NCI-H510A (cell line): ENCODE measurements around the gene MRS2.
A peak's percentile ranks its signal among the peaks of the same experiment; 100 is the strongest.
"Not testable (repeated sequence)": the region's sequence is repeated elsewhere in the genome, so short reads cannot be mapped to it uniquely, and the experiment has no call there.

Experiments used
- DNase-seq: peaks from one replicate; lab custom pipeline; 2025; lab: John Stamatoyannopoulos, UW

Gene MRS2, protein sequence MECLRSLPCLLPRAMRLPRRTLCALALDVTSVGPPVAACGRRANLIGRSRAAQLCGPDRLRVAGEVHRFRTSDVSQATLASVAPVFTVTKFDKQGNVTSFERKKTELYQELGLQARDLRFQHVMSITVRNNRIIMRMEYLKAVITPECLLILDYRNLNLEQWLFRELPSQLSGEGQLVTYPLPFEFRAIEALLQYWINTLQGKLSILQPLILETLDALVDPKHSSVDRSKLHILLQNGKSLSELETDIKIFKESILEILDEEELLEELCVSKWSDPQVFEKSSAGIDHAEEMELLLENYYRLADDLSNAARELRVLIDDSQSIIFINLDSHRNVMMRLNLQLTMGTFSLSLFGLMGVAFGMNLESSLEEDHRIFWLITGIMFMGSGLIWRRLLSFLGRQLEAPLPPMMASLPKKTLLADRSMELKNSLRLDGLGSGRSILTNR

DNA sequence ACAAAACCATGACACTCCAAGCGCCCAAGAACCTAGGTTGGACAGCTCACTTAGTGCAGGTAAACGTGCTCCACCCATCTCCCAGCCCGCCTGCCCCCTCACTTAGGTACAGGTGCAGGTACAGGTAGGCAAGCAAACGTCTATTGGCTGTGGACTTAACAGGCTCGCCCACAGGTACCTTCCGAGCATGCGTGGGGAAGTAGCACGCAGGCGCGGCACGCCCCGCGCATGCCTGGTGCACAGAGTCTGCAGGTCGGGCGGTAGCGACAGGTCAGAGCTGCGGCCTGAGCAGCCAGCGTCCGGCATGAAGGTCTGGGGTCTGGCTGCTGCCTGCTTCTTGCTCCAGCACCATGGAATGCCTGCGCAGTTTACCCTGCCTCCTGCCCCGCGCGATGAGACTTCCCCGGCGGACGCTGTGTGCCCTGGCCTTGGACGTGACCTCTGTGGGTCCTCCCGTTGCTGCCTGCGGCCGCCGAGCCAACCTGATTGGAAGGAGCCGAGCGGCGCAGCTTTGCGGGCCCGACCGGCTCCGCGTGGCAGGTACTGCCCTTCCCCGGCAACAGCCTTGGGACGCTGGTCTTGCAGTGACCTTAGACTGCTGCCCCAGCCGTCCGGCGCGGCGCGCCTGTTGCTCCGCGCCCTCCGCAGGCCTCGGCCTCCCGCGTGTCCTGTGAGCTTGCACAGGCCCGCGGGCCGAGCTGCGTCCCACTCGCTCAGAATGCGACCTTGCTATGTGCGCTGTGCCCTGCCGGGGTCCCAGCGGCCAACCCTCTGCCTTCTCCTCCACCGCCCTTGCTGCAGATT, at the start of gene MRS2:
Gene MRS2 (plus strand): TSS at position 240 of the 804 bp plus-strand sequence. CDS start 111 bp downstream, at position 351.
- DNase-seq, result peak; percentile 89

DNA sequence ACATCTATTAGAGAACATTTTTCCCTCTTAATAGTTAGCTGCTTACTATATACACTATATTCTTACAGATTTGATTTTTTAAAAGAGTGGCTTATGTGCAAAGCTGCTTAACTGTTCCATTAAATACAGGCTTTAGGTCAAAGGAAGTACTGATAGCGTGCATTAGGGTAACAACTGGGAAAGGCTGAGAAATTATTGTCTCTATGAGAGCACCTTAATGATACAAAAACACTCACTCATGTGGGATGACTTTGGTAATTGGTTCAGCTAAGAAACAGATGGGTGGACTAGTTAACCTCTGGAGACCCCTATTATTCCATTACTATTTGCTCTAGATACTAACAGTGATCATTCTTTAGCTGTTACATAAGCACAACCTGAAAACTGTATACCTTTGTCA, 48.9 kb upstream of the MRS2 start:
- no peak for DNase-seq

DNA sequence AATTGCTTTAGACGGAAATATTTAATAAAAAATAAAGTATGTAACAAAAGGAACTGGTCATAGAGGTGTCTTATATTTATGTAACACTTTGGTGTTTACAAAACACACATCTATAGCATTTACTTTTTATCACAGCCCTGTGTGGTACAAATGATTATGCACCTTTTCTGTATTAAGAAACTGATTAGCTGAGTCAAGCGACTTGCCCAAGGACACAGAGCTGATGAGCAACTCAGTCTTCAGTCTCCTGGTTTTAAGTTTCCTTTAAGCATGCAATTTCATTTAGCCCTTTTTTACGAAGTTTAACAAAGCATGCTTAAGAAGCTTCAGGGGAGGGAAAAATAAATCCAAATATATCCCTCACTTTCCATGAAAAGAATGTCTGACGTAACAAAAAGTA, 47.3 kb upstream of the MRS2 start:
- DNase-seq, result no peak

DNA sequence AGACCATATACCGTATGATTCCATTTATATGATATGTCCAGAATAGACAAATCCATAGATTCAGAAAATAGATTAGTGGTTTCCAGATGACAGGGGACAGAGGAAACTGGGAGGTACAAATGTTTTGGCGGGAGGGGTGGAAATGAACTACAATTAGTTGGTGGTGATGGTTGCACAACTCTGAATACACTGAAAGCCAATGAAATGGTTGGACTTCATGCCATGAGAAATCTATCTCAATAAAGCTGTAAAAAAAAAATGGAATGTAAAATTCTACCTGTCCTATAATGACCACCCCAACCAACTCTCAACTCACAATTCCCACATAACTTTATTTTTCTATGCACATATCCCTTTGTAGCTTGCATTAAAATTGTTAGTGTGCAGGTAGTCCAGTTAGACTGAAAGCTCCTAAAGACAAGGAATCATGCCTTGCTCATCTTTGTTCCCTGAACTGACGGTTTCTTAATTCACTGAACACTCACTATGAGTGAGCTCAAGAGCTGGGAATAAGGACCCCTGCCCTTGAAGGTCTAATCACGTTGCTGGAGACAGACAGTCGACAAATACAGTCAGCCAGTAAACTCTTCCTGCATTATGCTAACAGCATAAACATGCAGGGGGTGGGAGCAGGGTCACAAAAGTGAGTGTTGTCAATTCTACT, 46.3 kb upstream of the MRS2 start:
- DNase-seq, result no peak

DNA sequence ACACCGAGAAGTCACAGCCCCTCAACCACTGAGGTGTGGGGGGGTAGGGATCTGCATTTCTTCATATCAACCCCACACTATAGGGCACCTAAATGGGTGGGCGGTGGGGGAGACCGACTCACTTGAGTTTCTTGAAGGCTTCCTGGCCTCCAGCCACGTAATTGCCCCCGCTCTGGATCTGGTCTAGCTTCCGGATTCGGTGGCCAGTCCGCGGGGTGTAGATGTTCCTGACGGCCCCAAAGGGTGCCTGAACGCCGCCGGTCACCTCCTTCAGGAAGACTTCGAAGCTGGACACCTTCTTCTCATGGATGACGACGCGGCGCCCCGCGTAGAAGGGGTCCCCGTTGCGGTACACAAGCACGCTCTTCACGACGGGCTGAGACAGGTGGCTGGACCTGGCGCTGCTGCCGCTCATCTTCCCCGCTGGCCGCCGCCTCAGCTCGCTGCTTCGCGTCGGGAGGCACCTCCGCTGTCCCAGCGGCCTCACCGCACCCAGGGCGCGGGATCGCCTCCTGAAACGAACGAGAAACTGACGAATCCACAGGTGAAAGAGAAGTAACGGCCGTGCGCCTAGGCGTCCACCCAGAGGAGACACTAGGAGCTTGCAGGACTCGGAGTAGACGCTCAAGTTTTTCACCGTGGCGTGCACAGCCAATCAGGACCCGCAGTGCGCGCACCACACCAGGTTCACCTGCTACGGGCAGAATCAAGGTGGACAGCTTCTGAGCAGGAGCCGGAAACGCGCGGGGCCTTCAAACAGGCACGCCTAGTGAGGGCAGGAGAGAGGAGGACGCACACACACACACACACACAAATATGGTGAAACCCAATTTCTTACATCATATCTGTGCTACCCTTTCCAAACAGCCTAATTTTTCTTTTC, 45.2 kb upstream of the MRS2 start, which contains the start of gene DCDC2:
Gene DCDC2 (minus strand): TSS at position 724 of the 883 bp plus-strand sequence. CDS start 309 bp downstream, at position 415.
- DNase-seq, result peak; percentile 87

DNA sequence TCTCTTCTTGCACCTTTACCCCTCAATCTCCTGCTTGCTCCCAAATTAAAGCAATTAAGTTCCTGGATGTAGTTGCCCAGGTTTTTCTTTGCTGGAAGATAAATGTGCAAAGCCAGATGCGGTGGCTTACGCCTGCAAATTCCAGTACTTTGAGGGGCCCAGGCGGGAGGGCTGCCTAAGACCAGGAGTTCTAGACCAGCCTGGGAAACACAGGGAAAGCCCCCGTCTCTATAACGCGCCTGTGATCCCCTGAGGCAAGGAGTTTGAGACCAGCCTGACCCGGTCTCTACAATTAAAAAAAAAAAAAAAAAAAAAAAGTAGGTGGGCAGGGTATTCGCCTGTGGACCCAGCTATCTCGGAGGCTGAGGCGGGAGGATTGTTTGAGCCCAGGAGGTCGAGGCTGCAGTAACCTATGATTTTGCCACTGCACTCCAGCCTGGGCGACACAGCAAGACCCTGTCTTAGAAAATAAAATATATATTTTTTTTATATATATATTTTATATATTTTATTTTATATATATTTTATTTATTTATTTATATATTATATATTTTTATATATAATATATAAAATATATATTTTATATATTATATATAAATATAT, 44.4 kb upstream of the MRS2 start:
- DNase-seq, result no peak

DNA sequence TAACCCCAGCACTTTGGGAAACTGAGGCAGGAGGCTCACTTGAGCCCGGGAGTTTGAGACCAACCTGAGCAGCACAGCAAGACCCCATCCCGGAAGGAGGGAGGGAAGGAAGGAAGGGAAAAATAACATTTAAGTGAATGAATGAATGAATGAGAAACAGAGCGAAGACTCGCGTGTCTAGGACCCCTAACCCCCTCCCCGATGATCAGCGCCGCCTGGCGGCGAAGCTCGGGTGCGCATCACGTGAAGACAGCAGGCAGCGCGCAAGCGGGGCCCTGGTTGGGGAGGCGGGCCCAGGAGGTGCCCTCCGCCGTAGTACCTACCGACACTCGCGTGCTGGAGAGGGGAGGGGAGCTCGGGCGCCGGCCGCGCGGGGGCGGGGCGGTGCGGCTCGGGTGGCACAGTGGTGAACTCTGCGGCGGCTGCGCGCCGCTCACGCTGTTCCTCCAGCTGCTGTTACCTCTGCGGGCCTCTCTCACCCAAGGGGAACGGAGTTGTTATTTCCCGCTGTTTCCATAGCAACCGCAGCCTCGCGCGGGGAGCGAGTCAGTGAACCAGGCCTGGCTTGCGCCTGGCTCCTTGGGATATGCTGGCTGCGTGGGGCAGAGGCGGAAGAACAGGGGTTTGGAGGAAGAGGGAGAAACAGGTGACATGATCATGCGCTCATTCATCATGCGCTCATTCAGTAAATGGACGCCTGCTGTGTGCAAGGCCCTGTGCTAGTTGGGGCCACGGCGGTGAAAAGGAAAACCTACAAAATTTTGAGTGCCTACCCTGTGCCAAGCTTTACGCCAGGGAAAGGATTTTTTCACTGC, 42.9 kb upstream of the MRS2 start:
- peak; percentile 87 for DNase-seq

DNA sequence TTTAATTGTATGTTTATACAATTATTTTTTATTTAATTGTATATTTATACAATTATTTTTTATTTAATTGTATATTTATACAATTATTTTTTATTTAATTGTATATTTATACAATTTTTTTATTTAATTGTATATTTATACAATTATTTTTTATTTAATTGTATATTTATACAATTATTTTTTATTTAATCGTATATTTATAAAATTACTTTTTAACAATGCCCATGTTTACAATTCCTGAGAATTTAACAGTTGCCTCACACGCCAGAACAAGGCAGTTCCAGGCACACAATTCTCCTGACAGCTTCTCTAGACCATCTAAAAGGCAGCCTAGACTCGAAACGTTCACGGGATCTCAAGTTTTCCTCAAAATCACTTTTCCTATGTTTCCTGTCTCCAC, 40.4 kb upstream of the MRS2 start:
- not testable (repeated sequence) for DNase-seq

DNA sequence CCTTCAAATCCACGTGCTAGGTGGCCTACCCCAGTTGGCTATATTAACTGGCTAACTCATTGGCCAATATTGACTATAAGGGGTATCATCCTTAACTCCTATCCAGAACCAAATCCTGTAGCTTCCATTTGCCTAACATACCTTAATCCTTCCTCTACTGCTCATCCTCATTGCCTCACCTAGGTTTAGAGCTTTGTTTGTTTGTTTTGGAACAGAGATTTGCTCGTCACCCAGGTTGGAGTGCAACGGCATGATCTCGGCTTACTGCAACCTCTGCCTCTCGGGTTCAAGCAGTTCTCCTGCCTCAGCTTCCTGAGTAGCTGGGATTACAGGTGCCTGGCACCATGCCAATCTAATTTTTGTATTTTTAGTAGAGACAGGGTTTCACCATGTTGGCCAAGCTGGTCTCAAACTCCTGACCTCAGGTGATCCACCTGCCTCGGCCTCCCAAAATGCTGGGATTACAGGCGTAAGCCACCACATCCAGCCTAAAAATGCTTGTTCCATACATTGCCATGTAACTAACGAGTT, 37.6 kb upstream of the MRS2 start:
- not testable (repeated sequence) for DNase-seq

DNA sequence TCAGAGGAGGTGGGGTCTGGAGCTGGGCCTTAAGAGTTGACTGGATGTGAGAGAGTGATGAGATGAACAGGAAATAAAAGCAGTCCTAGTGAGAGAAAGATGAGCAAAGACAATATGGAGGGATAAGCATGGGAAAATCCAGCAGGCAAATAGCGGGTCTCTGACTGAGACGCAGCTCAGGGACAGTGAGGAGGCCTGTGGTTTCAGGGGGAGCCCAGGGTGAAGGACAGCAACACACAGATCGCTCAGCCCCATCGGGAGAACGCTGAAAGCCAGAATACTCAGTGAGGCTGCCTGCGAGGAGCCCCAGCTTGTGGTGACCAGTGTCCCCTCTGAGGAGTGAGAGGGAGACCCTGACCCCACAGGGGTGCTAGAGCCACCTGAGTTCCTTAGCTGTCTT, 28.1 kb upstream of the MRS2 start:
- no peak for DNase-seq

DNA sequence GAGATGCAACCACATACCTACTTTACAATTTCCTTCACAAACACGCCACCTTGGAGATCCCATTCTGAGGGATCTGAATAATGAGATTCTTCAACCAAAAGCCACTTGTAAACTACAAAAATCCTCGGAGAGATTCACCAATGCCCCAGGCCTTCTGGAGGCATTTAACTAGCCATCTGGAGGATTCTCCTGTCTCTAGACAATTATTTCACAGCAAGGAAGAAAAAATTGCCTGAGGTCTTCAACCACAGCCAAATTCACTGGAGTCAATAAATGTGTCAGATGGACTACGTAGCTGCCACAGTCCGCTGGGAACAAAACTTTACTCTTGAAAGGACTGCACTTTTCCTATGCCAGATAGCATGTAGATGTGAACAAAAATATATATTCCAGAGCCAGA, 25.9 kb upstream of the MRS2 start:
- DNase-seq, result no peak

DNA sequence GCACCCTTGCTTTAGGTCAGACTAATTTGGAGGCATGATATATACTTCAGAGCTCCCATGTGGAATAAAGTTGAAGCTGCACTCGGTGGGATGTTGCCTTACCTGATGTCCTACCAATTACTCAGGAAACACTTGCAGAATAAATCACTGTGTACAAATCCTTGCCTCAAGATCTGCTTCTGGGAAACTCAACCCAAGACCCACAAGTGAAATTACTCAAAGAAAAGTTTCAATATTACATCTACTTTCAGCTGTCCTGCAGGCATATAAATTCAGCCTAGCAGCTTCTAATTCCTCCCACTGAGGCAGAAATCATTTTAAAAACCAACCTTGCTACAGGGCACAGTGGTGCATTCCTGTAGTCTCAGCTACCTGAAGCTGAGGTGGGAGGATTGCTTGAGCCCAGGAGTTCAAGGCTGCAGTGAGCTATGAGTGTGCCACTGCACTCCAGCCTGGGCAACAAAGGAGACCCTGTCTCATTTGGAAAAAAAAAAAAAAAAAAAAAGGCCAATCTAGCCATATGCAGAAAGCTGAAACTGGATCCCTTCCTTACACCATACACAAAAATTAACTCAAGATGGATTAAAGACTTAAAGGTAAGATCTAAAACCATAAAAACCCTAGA, 24.2 kb upstream of the MRS2 start:
- DNase-seq, result no peak

DNA sequence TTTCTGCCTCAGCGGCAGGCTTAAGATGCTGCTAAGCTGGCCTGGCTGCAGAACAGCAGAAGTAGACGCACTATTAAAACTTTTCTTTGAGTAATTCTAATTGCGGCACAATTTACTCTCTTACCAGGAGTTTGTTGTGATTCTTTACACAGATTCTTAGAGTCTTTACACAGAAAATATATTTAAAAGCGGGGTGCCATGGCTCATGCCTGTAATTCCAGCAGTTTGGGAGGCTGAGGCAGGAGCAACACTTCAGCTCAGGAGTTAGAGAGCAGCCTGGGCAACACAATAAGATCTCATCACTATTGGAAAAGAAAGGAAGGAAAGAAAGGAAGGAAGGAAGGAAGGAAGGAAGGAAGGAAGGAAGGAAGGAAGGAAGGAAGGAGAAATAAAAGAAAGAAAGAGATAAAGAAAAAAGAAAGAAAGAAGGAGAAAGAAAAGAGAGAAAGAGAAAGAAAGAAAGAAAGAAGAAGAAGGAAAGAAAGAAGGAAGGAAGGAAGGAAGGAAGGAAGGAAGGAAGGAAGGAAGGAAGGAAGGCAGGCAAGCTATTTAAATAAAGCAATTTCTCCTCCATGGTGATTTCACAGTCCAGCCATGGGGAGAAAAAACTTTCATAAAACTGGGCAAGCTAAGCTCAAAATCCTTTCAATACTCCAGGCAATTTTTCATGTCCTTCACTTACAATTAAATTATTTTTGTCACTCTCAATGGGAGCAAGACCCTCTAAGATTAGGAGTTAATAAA, 21.1 kb upstream of the MRS2 start:
- no peak for DNase-seq

DNA sequence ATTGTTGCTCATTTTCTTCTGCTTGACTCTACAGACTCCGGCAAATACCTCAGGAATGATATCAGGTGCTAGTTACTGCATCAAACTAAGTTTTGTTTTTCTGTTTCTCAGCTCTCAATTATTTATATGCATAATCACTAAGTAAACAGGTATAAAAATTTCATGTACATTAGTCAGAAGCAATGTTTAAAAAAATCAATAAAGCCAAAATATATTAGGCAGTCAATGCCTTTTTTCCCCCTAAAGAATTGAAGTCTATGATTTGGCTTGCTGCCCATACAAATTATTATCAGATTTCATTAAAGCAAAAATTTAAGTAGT, 20.6 kb upstream of the MRS2 start:
- no peak for DNase-seq

DNA sequence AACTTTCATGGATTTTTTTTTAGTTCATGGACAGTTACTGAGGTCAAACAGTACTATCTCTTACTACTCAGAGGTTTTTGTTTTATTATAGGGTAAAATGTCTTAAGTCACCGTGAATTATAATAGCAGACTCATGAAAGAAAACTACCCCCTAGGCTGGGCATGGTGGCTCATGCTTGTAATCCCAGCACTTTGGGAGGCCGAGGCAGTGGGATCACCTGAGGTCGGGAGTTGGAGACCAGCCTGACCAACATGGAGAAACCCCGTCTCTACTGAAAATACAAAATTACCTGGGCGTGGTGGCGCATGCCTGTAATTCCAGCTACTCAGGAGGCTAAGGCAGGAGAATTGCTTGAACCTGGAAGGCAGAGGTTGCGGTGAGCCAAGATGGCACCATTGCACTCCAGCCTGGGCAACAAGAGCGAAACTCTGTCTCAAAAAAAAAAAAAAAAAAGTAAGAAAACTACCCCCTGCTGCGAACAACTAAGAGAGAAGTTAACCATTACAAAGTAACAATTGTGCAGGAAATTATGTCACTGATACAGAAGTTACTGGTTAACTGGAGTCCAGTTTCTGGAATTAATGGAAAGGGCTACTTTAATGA, 19.7 kb upstream of the MRS2 start:
- DNase-seq, result not testable (repeated sequence)

DNA sequence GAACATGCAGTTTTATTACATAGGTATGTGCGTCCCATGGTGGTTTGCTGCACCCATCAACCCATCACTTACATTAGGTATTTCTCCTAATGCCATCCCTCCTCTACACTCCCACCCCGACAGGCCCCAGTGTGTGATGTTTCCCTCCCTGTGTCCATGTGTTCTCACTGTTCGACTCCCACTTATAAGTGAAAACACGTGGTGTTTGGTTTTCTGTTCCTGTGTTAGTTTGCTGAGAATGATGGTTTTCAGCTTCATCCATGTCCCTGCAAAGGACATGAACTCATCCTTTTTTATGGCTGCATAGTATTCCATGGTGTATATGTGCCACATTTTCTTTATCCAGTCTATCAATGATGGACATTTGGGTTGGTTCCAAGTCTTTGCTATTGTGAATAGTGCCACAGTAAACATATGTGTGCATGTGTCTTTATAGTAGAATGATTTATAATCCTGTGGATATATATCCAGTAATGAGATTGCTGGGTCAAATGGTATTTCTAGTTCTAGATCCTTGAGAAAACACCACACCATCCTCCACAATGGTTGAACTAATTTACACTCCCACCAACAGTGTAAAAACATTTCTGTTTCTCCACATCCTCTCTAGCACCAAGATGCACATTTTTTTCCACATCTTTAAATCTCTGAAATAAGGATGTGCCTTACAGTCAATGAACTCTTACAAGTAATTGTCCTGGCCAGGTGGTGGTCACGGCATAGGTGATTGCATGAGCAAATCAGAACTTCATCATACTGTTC, 18.2 kb upstream of the MRS2 start:
- DNase-seq, result not testable (repeated sequence)

DNA sequence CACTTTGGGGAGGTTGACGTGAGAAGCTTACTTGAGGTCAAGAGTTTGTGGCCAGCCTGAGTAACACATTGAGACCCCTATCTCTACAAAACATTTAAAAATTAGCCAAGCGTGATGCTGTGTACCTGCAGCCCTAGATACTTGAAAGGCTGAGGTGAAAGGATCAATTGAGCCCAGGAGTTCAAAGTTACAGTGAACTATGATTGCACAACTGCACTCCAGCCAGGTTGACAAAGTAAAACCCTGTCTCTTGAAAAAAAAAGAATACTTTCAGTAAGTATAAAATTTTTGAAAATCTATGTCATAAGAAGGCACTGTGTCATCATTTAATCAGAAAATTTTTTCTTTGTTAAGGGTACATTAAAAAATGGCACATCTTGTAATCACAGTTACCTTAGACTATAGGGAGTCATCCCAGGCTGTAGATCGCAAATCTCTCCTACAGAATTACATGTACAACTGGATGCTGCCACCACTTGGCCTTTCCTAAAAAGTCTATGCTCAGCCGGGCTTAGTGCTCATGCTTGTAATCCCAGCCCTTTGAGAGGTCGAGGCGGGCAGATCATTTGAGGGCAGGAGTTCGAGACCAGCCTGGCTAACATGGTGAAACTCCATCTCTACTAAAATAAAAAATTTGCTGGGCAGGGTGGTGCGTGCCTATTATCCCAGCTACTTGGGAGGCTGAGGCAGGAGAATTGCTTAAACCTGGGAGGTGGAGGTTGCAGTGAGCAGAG, 17.0 kb upstream of the MRS2 start:
- no peak for DNase-seq
